ENCODE measurements around the gene HEBP2. TPM values are rescaled to one million over a fixed set of nuclear protein-coding genes. Genes with fewer than 3 reads are reported as not detected.

HEBP2 gene
- total RNA-seq, 1 donor from 2014 or later: 73.4 TPM

GRCh38 chr6:138397128-138398122 is 6.6 kb upstream of the HEBP2 start:
- no peak for ATAC-seq
- no peak for DNase-seq (ENCODE audit: low spot score)

- DNase-seq (ENCODE audit: low spot score) (no peak), ATAC-seq (no peak)
Observed at GRCh38 chr6:138400326-138400725, 3.7 kb upstream of the HEBP2 start.

- DNase-seq (ENCODE audit: low spot score) (no peak), ATAC-seq (no peak)
Observed at GRCh38 chr6:138401960-138402837, 1.8 kb upstream of the HEBP2 start.

GRCh38 chr6:138402838-138403187 is 1.2 kb upstream of the HEBP2 start:
- DNase-seq (ENCODE audit: low spot score): no peak
- no peak for ATAC-seq

DNA sequence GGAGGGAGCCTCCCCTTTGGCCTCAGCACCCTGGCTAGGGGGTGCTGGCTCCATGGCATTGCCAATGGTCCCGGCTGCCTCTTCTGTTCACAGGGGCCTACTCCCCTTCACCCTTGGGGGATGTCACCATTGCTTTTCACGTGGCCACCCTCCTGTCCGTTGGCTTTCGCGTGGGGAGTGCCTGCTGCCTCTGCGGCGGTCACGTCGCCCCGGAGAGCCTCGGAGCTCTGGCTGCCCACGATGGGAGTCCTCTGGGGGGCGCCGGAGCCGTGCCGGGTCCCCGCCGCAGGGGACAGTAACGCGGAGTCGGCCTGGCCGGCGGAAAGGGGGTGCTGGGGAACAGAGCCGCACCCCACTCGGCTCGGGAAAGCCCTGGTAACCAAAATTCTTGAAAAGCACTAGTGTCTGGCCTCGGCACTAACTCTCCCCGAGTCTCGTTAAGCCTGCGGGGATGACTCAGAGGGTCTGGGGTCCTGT is 661 bp upstream of the HEBP2 start:
- DNase-seq (ENCODE audit: low spot score): peak; percentile 58
- peak; percentile 29 for ATAC-seq

DNA sequence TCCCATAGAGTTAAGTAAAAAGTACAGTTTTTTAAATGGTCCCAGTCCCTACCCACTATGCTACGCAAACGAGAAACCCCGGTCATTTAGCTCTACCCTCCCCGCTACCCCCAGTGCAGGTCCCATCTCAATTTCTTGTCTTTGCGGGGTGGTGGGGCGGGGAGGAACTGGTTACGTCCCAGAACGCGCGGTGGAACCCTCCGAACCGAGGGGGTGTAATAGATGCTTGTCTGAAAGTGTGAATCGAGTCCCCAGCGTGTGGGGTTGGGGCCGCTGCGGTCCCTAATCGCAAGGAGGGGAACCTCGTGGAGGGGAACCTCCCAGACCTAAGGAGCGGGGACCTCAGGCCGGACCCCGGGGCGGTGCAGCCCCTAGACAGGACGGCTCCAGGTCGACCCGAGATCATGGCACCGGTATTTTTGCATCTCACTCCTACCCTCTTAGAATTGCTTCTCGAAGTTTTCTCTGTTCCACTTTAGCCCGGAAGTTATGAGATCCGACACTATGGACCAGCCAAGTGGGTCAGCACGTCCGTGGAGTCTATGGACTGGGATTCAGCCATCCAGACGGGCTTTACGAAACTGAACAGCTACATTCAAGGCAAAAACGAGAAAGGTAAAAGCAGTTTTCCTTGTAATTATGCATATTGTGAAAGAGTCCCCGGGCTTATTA is 779 bp downstream of the HEBP2 start:
- DNase-seq (ENCODE audit: low spot score) (no peak), ATAC-seq (peak; percentile 15)

DNA sequence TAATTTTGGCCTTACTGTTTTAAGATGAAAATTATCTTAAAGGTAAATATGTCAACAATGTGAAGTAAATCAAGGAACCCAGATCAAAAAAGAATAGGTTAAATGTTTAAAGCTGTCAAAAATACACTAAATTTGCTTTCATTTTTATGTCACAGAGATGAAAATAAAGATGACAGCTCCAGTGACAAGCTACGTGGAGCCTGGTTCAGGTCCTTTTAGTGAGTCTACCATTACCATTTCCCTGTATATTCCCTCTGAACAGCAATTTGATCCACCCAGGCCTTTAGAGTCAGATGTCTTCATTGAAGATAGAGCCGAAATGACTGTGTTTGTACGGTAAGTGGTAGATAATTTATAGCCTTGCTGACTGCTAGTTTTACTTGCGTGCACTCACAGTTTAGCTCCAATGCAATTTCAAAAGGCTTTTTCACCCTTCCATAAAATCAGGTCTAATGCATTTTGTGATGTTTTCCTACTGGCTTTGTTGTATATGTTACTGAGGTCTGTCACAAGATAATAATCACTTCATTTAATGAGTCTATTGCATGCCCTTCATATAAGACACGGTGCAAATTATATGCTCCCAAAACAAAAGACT is 1.9 kb downstream of the HEBP2 start:
- DNase-seq (ENCODE audit: low spot score) (no peak), ATAC-seq (no peak)

DNA sequence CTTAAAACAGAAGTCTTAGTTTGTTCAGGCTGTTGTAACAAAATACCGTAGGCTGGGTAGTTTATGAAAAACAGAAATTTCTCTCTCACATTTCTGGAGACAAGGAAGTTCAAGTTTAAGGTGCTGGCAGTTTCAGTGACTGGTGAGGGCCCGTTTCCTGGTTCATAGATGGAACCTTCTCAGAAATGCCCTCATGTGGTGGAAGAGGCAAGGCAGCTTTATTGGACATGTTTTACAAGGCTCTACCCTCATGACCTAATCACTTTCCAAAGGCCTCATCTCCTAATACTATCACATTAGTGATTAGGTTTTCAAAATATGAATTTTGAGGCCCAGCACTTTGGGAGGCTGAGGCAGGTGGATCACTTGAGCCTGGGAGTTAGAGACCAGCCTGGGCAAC is 2.4 kb downstream of the HEBP2 start:
- DNase-seq (ENCODE audit: low spot score) (no peak), ATAC-seq (no peak)

DNA sequence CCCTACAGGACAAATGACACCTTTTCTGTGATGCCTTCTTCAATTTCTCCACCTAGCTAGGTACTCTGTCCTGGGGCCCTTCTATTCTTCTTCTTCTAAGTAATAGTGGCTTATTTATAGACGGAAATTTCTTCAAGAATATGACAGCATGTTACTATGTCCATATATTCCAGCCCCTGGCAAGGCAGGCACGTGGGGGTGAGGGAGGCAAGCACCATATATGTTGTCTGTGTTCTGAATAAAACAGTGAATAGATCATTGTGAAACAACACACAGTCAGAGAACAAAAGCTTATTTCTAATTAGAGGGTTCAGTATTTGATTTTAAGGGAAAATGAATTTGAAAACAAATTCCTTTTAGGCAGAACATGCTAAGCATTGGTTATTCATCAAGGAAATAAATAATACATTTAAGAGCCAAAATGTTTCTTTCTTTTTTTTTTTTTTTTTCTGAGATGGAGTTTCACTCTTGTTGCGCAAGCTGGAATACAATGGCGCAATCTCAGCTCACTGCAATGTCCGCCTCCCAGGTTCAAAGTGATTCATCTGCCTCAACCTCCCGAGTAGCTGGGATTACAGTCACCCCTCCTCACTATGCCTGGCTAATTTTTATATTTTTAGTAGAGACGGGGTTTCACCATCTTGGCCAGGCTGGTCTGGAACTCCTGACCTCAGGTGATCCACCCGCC is 6.2 kb downstream of the HEBP2 start:
- ATAC-seq (peak; percentile 25), DNase-seq (ENCODE audit: low spot score) (peak; percentile 73)

DNA sequence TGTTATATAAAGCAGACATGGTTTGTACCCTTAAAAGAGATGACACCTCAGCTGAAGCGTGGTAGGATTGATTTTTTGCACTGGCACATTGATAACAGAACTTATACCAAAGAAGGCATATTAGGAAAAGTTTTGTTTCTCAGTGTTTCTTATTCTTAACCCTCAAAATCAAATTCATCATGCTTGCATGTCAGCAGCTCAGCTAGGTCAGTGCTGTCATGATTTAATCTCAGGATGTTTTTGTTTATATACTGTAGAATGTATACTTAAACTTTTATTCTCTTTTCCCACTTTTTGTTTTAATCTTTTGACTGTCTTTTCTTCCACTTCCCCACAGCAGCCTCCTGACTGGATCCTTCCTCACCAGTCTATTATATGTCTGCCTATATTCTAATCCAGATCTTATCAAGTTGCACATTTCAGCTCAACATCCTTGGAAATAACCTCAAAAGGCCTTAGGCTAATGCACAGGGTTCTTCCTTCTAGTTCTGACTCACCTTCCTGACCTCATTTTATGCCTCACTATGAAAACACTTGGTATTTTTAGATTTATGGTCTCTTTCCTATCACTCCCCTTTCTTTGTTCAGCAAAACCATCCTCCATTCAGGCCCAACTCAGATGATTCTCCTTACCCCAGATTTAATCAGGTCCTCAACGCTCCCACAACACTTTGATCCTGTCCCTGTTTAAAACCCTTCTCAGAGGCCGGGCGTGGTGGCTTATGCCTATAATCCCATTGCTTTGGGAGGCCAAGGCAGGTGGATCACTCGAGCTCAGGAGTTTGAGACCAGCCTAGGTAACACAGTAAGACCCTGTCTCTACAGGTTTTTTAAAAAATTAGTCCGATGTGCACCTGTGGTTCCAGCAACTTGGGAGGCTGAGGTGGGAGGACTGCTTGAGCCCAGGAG is 7.2 kb downstream of the HEBP2 start:
- ATAC-seq (no peak), DNase-seq (ENCODE audit: low spot score) (no peak)

- DNase-seq (ENCODE audit: low spot score): no peak
- no peak for ATAC-seq
Observed at GRCh38 chr6:138415125-138415524, 11.1 kb downstream of the HEBP2 start.

DNA sequence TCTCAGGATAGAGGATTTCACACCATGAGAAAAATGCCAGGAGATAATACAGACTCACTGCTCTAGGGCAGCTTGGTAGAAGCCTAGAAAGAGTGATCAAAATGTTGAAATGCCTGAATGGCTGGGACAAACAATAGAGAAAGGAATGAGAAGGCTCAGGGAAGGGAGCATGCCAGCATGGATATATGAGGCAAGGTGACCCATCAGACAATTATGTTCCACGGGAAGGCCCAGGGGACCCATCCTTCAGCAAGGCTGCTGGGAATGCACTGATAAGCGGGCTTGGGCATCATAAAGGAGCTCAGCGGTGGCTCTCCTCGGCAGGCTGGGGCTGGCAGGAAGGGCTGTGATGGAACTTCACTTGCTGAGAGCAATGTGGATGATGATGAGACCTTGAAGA is 12.2 kb downstream of the HEBP2 start:
- DNase-seq (ENCODE audit: low spot score) (no peak), ATAC-seq (no peak)

GRCh38 chr6:138417493-138418117 is 13.6 kb downstream of the HEBP2 start:
- ATAC-seq (no peak), DNase-seq (ENCODE audit: low spot score) (no peak)

- DNase-seq (ENCODE audit: low spot score) (no peak), ATAC-seq (no peak)
Observed at GRCh38 chr6:138418118-138418742, 14.2 kb downstream of the HEBP2 start.

DNA sequence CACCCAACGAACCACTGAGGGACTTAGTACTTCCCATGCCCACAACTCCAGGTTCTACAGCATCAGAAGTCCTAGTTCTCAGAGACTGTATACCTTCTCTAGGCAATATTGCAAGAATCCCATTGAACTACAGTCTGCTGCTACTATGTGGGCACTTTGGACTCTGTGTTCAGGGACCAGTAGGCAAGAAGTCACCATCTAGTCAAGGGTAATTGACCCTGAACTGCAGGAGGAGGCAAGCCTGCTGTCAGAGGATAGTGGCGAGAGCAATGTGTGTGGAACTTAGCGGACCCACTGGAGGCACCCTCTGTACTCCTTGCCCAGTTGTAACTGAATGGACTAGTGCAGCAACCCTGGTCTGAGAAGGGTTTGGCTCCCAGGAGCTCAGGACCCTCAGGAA is 15.7 kb downstream of the HEBP2 start:
- DNase-seq (ENCODE audit: low spot score) (peak; percentile 65), ATAC-seq (peak; percentile 73)

- no peak for DNase-seq (ENCODE audit: low spot score)
- ATAC-seq: peak; percentile 6
Observed at GRCh38 chr6:138420356-138420755, 16.3 kb downstream of the HEBP2 start.

- no peak for ATAC-seq
- no peak for DNase-seq (ENCODE audit: low spot score)
Observed at GRCh38 chr6:138421089-138421488, 17.1 kb downstream of the HEBP2 start.

- peak; percentile 63 for DNase-seq (ENCODE audit: low spot score)
- ATAC-seq: peak; percentile 56
Observed at GRCh38 chr6:138421608-138422007, 17.6 kb downstream of the HEBP2 start.

All from left lobe of liver (tissue), 2 donors.